ENCODE results near the gene RRP12. TPM values are rescaled to one million over a fixed set of nuclear protein-coding genes. Genes with fewer than 3 reads are reported as not detected.

RRP12 gene
- total RNA-seq, 2 experiments from 2014 or later, result 45.9 to 49.4 TPM

- no peaks in the 10 kb centered on the region for H3K9me3 Mint-ChIP-seq (ENCODE audit: low read depth)
- ATAC-seq (no peak), DNase-seq (no peak)
- intact Hi-C loops (cut with DNase I, micrococcal nuclease), result no loop called here
- ChIA-PET POLR2A (no interaction called here), CTCF (no interaction called here)
- H3K27ac Mint-ChIP-seq, result no peak overlapping the region
- H3K4me3 Mint-ChIP-seq, result no peak overlapping the region
- H3K27me3 Mint-ChIP-seq, result no peaks in the 10 kb centered on the region
- H3K4me1 Mint-ChIP-seq, result peaks cover 4% of the 10 kb centered on the region
- no peaks in the 10 kb centered on the region for H3K36me3 Mint-ChIP-seq (ENCODE audit: low read depth)
Observed at GRCh38 chr10:97312897-97313296, 88.2 kb downstream of the RRP12 start.

- ATAC-seq (no peak), DNase-seq (no peak)
- H3K4me1 Mint-ChIP-seq, result no peaks in the 10 kb centered on the region
- POLR2A ChIA-PET, result no interaction called here
- no peaks in the 10 kb centered on the region for H3K27me3 Mint-ChIP-seq
- H3K9me3 Mint-ChIP-seq (ENCODE audit: low read depth), result no peaks in the 10 kb centered on the region
- no peak overlapping the region for H3K4me3 Mint-ChIP-seq
- intact Hi-C loops (cut with DNase I, micrococcal nuclease), result no loop called here
- no peak overlapping the region for H3K27ac Mint-ChIP-seq
- CTCF ChIA-PET, result no interaction called here
- H3K36me3 Mint-ChIP-seq (ENCODE audit: low read depth), result no peaks in the 10 kb centered on the region
Observed at GRCh38 chr10:97311111-97311626, 90.0 kb downstream of the RRP12 start.

DNA sequence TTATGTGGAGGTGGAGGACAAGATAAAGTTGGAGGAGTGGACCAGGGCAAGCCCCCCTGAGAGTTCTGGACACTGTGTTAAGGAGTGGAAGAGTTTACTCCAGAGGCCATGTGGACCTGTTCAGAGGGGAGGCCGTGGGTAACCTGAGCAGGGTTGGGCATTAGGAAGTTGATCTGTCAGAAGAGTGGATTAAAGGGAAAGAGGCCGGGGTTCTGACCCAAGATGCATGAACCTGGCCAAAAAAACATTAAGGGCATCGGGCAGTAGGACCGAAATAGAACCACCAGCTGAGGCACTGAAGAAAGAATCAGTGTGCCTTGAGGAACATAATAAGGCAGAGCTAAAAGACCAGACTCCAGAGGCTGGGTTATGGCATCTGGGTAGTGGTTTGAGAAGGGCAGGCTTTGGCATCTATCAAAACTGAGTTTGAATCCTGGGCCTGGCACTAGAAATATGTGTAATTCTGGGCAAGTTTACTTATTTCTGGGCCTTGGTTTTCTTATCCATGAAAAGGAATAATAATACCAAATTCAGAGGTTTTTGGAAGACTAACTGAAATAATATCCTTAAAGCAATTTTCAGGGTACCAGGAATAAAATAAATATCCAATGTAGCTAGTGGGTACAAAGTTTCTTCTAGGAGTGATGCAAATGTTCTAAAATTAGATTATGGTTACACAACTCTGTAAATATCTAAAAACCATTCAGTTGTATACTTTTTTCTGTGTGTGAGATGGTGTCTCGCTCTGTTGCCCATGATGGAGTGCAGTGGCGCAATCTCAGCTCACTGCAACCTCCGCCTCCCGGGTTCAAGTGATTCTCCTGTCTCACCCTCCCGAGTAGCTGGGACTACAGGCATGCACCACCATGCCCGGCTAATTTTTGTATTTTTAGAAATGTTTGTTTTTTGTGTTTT, 93.0 kb downstream of the RRP12 start:
- Mint-ChIP-seq H3K27ac (no peak overlapping the region), H3K27me3 (no peaks in the 10 kb centered on the region), H3K36me3 (ENCODE audit: low read depth) (no peaks in the 10 kb centered on the region), H3K4me1 (no peaks in the 10 kb centered on the region), H3K9me3 (ENCODE audit: low read depth) (no peaks in the 10 kb centered on the region), H3K4me3 (no peak overlapping the region)
- intact Hi-C loops (cut with DNase I, micrococcal nuclease), result no loop called here
- ChIA-PET POLR2A (interaction anchor here (0.6 kb wide), 1 partner anchor 64 kb away, joined by 4 read pairs; no protein-coding TSS in a partner anchor), CTCF (interaction anchor here (1.1 kb wide), 3 partner anchors 19 to 29 kb away, joined by 3 read pairs; no protein-coding TSS in a partner anchor)
- ATAC-seq (no peak), DNase-seq (no peak)

GRCh38 chr10:97307441-97307840, 93.7 kb downstream of the RRP12 start:
- H3K27me3 Mint-ChIP-seq, result no peaks in the 10 kb centered on the region
- no peak for DNase-seq
- ChIA-PET POLR2A (no interaction called here), CTCF (interaction anchor here (1.1 kb wide), 1 partner anchor 25 kb away, joined by 3 read pairs; no protein-coding TSS in a partner anchor)
- ATAC-seq, result no peak
- intact Hi-C loops (cut with DNase I, micrococcal nuclease), result no loop called here
- H3K36me3 Mint-ChIP-seq (ENCODE audit: low read depth), result no peaks in the 10 kb centered on the region
- H3K4me3 Mint-ChIP-seq, result no peak overlapping the region
- no peaks in the 10 kb centered on the region for H3K9me3 Mint-ChIP-seq (ENCODE audit: low read depth)
- H3K4me1 Mint-ChIP-seq, result no peaks in the 10 kb centered on the region
- no peak overlapping the region for H3K27ac Mint-ChIP-seq

Other genes with a start within 250 kb of the RRP12 start
- 1 to 10 TPM in 1 of 2 experiments, under 1 TPM in 1; 0.94 to 1.4 TPM for gene SLIT1, start 215.4 kb downstream of the RRP12 start, total RNA-seq
- 10 to 100 TPM; 55.9 to 70.2 TPM for gene ARHGAP19, start 108.7 kb downstream of the RRP12 start, total RNA-seq
- gene FRAT1, start 82.1 kb downstream of the RRP12 start, total RNA-seq, result 1 to 10 TPM; 1.3 to 1.8 TPM
- gene FRAT2, start 66.6 kb downstream of the RRP12 start, total RNA-seq, result 1 to 10 TPM; 3.0 to 4.3 TPM
- 1,000 to 10,000 TPM; 1,151 to 1,499 TPM for gene PGAM1, start 24.9 kb upstream of the RRP12 start, total RNA-seq
- 10 to 100 TPM; 52.3 to 54.2 TPM for gene EXOSC1, start 44.7 kb upstream of the RRP12 start, total RNA-seq
- gene ZDHHC16, start 44.8 kb upstream of the RRP12 start, total RNA-seq, result 10 to 100 TPM; 34.6 to 42.8 TPM
- gene MMS19, start 97.1 kb upstream of the RRP12 start, total RNA-seq, result 100 to 1,000 TPM in 1 of 2 experiments, 10 to 100 TPM in 1; 91.3 to 107 TPM
- 1 to 10 TPM; 1.4 to 1.5 TPM for gene UBTD1, start 97.6 kb upstream of the RRP12 start, total RNA-seq
- gene ANKRD2, start 171.4 kb upstream of the RRP12 start, total RNA-seq, result not detected
- not detected for gene HOGA1, start 183.0 kb upstream of the RRP12 start, total RNA-seq
- not detected for gene C10orf62, start 188.4 kb upstream of the RRP12 start, total RNA-seq
- 1 to 10 TPM; 3.9 to 5.3 TPM for gene MORN4, start 232.2 kb upstream of the RRP12 start, total RNA-seq
- gene PI4K2A, start 239.3 kb upstream of the RRP12 start, total RNA-seq, result 1 to 10 TPM; 8.5 to 8.9 TPM

Measured in activated CD4-positive, alpha-beta T cell treated with anti-CD3 and anti-CD28 coated beads for 36 hours (primary cell).